Subcutaneous abdominal adipose tissue (tissue), 5 donors: Measurements from ENCODE around the gene RAB3GAP2.
"Not testable (repeated sequence)": the region's sequence is repeated elsewhere in the genome, so short reads cannot be mapped to it uniquely, and the experiment has no call there.

Experiments
- H3K27ac ChIP-seq: one replicate; pipeline ENCODE4 v1.7.0; 2013; ENCODE audit warnings: low read depth, mild to moderate bottlenecking, inconsistent platforms, low read length, moderate library complexity
- H3K27me3 ChIP-seq, 5 donors: one replicate each; pipeline ENCODE4 v1.7.0; 2013; ENCODE audit warnings: low read length in 5 of 5, inconsistent platforms in 1 of 5; ENCODE audit not compliant: control insufficient read depth in 5 of 5, insufficient read depth in 4 of 5
- H3K36me3 ChIP-seq, 5 donors: one replicate each; pipeline ENCODE4 v1.7.0; 2013; ENCODE audit warnings: low read length in 5 of 5; ENCODE audit not compliant: control insufficient read depth in 5 of 5, insufficient read depth in 5 of 5
- H3K4me1 ChIP-seq, 5 donors: one replicate each; pipeline ENCODE4 v1.7.0; 2013; ENCODE audit warnings: low read length in 5 of 5, mild to moderate bottlenecking in 3 of 5, moderate library complexity in 1 of 5; ENCODE audit not compliant: control insufficient read depth in 5 of 5, insufficient read depth in 5 of 5
- H3K4me3 ChIP-seq, 5 donors: one replicate each; pipeline ENCODE4 v1.7.0; 2013; ENCODE audit warnings: low read length in 5 of 5, low read depth in 1 of 5
- H3K9ac ChIP-seq, 5 donors: one replicate each; pipeline ENCODE4 v1.7.0; 2013; ENCODE audit warnings: low read length in 5 of 5, mild to moderate bottlenecking in 4 of 5, moderate library complexity in 3 of 5
- H3K9me3 ChIP-seq, 5 donors: one replicate each; pipeline ENCODE4 v1.7.0; 2013; ENCODE audit warnings: low read length in 5 of 5; ENCODE audit not compliant: control insufficient read depth in 5 of 5
- donor health status: healthy.
- donor health status: healthy.
- donor health status: healthy.
- donor health status: healthy.
- donor health status: healthy.

RAB3GAP2 gene

DNA sequence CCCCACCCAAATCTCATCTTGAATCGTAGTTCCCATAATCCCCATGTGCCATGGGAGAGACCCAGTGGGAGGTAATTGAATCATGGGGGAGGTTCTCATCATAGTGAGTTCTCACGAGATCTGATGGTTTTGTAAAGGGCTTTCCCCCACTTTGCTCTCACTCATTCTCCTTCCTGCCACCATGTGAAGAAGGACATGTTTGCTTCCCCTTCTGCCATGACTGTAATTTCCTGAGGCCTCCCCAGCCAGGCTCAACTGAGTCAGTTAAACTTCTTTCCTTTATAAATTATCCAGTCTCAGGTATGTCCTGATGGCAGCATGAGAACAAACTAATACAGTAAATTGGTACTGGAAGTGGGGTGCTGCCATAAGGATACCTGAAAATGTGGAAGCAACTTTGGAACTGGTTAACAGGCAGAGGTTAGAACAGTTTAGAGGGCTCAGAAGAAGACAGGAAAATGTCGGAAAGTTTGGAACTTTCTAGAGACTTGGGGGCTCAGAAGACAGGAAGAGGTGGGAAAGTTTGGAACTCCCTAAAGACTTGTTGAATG lies 23.5 kb downstream of the RAB3GAP2 start:
- H3K4me1 ChIP-seq, H3K9ac ChIP-seq, H3K27me3 ChIP-seq, H3K27ac ChIP-seq, H3K4me3 ChIP-seq: not testable (repeated sequence)
- Histone ChIP-seq H3K9me3 (peaks cover 0 to 14% (median 5%) of the 10 kb centered on the region in 5 donors), H3K36me3 (peaks cover 10 to 28% (median 16%) of the 10 kb centered on the region in 5 donors)

DNA sequence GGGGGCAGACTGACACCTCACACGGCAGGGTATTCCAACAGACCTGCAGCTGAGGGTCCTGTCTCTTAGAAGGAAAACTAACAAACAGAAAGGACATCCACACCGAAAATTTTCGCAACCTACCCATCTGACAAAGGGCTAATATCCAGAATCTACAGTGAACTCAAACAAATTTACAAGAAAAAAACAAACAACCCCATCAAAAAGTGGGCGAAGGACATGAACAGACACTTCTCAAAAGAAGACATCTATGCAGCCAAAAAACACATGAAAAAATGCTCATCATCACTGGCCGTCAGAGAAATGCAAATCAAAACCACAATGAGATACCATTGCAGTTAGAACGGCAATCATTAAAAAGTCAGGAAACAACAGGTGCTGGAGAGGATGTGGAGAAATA lies 26.4 kb downstream of the RAB3GAP2 start:
- H3K27me3 ChIP-seq, H3K4me3 ChIP-seq, H3K9ac ChIP-seq, H3K4me1 ChIP-seq, H3K27ac ChIP-seq: not testable (repeated sequence)
- peaks cover 0 to 14% (median 5%) of the 10 kb centered on the region in 5 donors for H3K9me3 ChIP-seq
- H3K36me3 ChIP-seq, result peaks cover 3 to 12% (median 5%) of the 10 kb centered on the region in 5 donors

DNA sequence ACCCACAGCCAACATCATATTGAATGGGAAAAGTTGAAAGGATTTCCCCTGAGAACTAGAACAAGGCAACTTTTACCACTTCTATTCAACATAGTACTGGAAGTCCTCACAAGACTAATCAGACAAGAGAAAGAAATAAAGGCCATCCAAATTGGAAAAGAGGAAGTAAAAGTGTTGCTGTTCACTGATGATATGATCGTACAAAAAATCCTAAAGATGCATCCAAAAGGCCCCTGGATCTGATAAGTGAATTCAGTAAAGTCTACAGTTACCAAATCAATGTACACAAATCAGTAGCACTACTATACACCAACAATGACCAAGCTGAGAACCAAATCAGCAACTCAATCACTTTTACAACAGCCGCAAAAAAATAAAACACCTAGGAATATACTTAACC lies 28.3 kb downstream of the RAB3GAP2 start:
- no peaks in the 10 kb centered on the region for H3K27me3 ChIP-seq
- peaks cover 0 to 4% (median 0%) of the 10 kb centered on the region in 5 donors for H3K9me3 ChIP-seq
- peaks cover 0 to 5% (median 0%) of the 10 kb centered on the region in 5 donors for H3K36me3 ChIP-seq
- no peaks in the 10 kb centered on the region for H3K4me1 ChIP-seq
- no peak overlapping the region for H3K27ac ChIP-seq
- no peak overlapping the region for H3K4me3 ChIP-seq
- H3K9ac ChIP-seq, result no peak overlapping the region

DNA sequence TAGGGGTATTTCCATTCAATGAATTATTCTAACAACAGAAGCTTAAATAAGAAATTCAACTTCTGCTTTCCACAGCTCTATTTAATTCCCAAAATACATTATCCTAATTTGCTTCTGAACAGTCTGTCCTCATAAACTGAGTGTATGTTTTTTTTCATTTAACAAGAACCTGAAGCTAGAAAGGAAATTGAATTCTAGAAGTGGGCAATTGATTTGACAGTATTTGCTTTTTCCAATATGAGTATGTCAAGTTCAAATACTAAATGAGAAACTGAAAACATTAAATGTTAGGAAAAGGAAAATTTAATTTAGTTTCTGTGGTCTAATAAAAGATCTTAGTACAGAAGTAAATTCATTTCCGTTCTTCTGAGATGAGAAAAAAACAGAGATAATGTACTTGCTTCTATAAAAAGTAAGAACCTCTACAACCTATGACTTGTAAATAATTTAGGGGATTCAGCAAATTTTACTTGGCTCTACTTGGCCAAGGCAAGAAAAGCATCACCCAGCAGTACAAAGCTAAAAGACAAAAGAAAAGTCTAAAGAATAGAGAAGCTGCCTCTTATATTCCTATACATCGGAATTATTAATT lies 31.1 kb downstream of the RAB3GAP2 start:
- no peaks in the 10 kb centered on the region for H3K27me3 ChIP-seq
- H3K36me3 ChIP-seq, result no peaks in the 10 kb centered on the region
- no peaks in the 10 kb centered on the region for H3K4me1 ChIP-seq
- no peak overlapping the region for H3K27ac ChIP-seq
- H3K9ac ChIP-seq, result no peak overlapping the region
- no peak overlapping the region for H3K4me3 ChIP-seq
- H3K9me3 ChIP-seq, result no peaks in the 10 kb centered on the region

DNA sequence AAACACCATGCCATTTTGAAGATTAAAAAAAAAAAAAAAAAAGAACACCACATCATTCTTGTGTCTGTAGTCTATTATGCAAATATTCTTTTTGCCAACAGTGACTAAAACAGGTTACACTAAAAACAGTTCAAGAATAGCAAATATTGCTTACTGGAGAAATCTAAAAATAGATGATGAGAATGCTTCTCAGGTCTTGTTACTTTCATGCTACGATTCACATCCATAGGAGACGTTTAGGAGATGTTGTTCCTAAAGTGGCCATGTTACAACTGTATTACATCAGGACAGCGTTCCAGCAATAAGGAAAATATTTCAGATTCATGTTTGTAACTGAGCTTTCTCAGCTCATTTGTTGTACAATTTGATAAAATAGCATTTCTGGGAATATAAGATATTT lies 32.3 kb downstream of the RAB3GAP2 start:
- H3K27ac ChIP-seq, result no peak overlapping the region
- H3K4me1 ChIP-seq, result peaks cover 0 to 2% (median 0%) of the 10 kb centered on the region in 5 donors
- no peaks in the 10 kb centered on the region for H3K36me3 ChIP-seq
- no peaks in the 10 kb centered on the region for H3K27me3 ChIP-seq
- H3K9me3 ChIP-seq, result no peaks in the 10 kb centered on the region
- H3K4me3 ChIP-seq, result no peak overlapping the region
- H3K9ac ChIP-seq, result no peak overlapping the region

DNA sequence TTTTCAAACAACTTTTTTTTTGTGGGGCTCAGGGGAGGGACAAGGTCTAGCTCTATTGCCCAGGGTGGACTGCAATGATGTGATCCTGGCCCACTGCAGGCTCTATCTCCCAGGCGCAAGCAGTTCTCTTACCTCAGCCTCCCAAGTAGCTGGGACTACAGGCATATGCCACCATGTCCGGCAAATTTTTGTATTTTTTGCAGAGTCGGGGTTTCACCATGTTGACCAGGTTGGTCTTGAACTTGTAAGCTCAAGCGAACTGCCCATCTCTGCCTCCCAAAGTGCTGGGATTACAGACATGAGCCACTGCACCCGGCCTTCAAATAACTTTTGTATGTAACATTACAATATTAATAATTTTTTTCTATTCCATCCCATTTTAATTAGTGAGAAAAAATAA lies 33.0 kb downstream of the RAB3GAP2 start:
- peaks cover 0 to 4% (median 0%) of the 10 kb centered on the region in 5 donors for H3K4me1 ChIP-seq
- no peaks in the 10 kb centered on the region for H3K36me3 ChIP-seq
- H3K4me3 ChIP-seq, result no peak overlapping the region
- H3K27ac ChIP-seq, result no peak overlapping the region
- no peak overlapping the region for H3K9ac ChIP-seq
- H3K27me3 ChIP-seq, result no peaks in the 10 kb centered on the region
- H3K9me3 ChIP-seq, result no peaks in the 10 kb centered on the region

DNA sequence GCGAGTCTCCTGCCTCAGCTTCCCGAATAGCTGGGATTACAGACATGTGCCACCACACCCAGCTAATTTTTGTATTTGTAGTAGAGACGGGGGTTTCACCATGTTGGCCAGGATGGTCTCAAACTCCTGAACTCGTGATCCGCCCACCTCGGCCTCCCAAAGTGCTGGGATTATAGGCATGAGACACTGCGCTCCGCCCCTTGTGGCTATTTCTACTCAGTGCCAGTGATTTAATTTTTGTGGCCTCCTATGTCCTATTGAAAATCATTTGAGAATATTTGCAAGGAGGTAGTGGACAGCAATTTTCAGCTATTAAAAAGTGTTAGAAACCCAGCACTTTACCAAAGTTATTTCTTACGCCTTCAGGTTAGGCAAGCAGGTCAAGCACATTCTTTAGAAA lies 36.0 kb downstream of the RAB3GAP2 start:
- not testable (repeated sequence) for H3K27me3 ChIP-seq, H3K9ac ChIP-seq, H3K4me1 ChIP-seq, H3K9me3 ChIP-seq, H3K4me3 ChIP-seq, H3K27ac ChIP-seq
- H3K36me3 ChIP-seq, result peaks cover 0 to 14% (median 3%) of the 10 kb centered on the region in 5 donors

DNA sequence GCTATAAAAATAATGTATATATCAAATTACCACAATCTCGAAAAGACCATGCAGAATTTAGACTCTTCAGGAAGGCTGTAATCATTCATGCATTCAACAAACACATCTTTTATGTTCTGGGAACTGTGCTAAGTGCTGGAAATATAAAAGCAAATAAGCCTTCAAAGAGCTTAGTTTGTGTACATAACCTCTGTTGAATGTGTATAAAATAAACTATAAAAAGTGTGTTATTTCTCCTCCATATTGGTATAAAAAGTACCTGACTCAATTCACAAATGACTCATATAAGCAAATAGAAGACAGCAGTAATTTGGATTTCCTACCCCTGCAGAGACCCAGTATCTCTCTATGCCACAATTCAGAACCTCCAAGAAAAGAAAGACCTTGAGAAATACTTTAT lies 36.8 kb downstream of the RAB3GAP2 start:
- no peaks in the 10 kb centered on the region for H3K9me3 ChIP-seq
- H3K4me3 ChIP-seq, result no peak overlapping the region

DNA sequence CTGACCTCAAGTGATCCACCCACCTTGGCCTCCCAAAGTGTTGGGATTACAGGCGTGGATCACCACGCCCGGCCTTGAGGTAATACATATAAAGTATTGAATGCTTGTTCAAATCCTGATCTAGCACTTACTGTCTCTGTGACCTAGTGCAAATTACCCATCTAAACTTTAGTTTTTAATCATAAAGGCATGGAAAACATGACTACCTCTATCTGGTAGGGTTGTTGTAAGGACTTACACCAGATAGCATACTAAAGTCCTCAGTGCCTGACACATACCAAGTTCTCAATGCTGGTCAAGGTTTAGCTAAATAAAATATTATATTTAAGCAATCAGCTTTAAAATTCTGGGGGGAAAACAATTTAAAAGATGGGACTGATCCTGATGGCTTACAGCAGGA lies 38.3 kb downstream of the RAB3GAP2 start:
- H3K27me3 ChIP-seq, result no peaks in the 10 kb centered on the region
- no peak overlapping the region for H3K27ac ChIP-seq
- H3K9me3 ChIP-seq, result no peaks in the 10 kb centered on the region
- peaks cover 0 to 19% (median 6%) of the 10 kb centered on the region in 5 donors for H3K36me3 ChIP-seq
- H3K4me1 ChIP-seq, result peaks cover 0 to 4% (median 0%) of the 10 kb centered on the region in 5 donors
- H3K4me3 ChIP-seq, result no peak overlapping the region
- H3K9ac ChIP-seq, result no peak overlapping the region

More for the DNA sequence above, 36.8 kb downstream of the RAB3GAP2 start:
- Histone ChIP-seq H3K4me1 (peaks cover 0 to 4% (median 0%) of the 10 kb centered on the region in 5 donors), H3K27me3 (no peaks in the 10 kb centered on the region), H3K27ac (no peak overlapping the region), H3K36me3 (peaks cover 0 to 19% (median 4%) of the 10 kb centered on the region in 5 donors), H3K9ac (no peak overlapping the region)

DNA sequence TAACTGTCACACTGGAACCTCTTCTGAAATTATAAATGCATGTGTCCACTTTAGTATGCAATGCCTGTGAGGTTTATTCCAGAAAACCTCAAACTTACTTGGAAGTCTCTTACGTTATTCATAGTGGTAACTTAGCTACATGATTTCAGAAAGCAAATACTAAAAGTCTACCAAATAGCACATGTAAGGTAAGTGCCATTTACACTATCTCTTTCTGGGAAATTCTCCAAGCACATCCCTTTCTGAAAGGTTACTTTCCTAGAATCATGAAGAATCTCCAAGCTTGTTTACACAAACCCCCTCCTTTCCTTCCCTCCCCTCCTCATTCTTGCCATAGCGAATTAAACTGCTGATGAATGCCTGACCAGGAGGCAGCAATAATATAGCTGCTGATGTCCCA lies 42.5 kb downstream of the RAB3GAP2 start:
- Histone ChIP-seq H3K36me3 (peaks cover 0 to 22% (median 6%) of the 10 kb centered on the region in 5 donors), H3K4me1 (peaks cover 0 to 17% (median 9%) of the 10 kb centered on the region in 5 donors), H3K27ac (no peak overlapping the region), H3K9me3 (no peaks in the 10 kb centered on the region), H3K4me3 (no peak overlapping the region), H3K9ac (no peak overlapping the region), H3K27me3 (no peaks in the 10 kb centered on the region)
